Prostate gland (tissue), 2 donors: Measurements from ENCODE around the gene AKR1A1. TPM values are rescaled to one million over a fixed set of nuclear protein-coding genes. Genes with fewer than 3 reads are reported as not detected.
"Not testable (repeated sequence)": the region's sequence is repeated elsewhere in the genome, so short reads cannot be mapped to it uniquely, and the experiment has no call there.

Experiments used
- DNase-seq: peaks from one replicate; pipeline ENCODE4 v3.0.0-alpha.2; 2019; ENCODE audit warnings: low spot score
- H3K27ac ChIP-seq, 2 donors: fragments of 200-600 bp; sonication (generic); 2 replicates each; pipeline ENCODE4 v1.5.1; 2017 to 2019
- H3K27me3 ChIP-seq: fragments of 200-600 bp; sonication (generic); replicated peaks from 2 replicates; pipeline ENCODE4 v1.5.1; 2019; ENCODE audit not compliant: insufficient read depth
- H3K36me3 ChIP-seq, 2 donors: fragments of 200-600 bp; sonication (generic); 1 replicate in 1 of 2; 2 replicates in 1 of 2; pipeline versions ENCODE4 v1.5.1 to v1.8.1; 2017 to 2019
- H3K4me1 ChIP-seq: fragments of 200-600 bp; sonication (generic); replicated peaks from 2 replicates; pipeline ENCODE4 v1.5.1; 2019
- H3K4me3 ChIP-seq, 2 donors: fragments of 200-600 bp; sonication (generic); 2 replicates each; pipeline ENCODE4 v1.5.1; 2017 to 2019
- H3K9me3 ChIP-seq: fragments of 200-600 bp; sonication (generic); 2 replicates; pipeline ENCODE4 v1.5.1; 2017
- CTCF ChIP-seq, 4 experiments: fragments of 200-600 bp in 2 of 4; fragments of 450-650 bp in 2 of 4; sonication (generic) in 2 of 4; IDR thresholded peaks; 1 replicate in 3 of 4; 2 replicates in 1 of 4; pipeline ENCODE4 v1.5.1; 2016 to 2019; ENCODE audit warnings: antibody characterized with exemption in 4 of 4, mild to moderate bottlenecking in 2 of 4, moderate library complexity in 2 of 4
- POLR2A ChIP-seq: fragments of 450-650 bp; IDR thresholded peaks from one replicate; pipeline ENCODE4 v1.6.1; 2016; ENCODE audit warnings: antibody characterized with exemption, mild to moderate bottlenecking
- POLR2AphosphoS5 ChIP-seq: sonication (generic); formaldehyde crosslinking; IDR thresholded peaks from one replicate; pipeline ENCODE4 v1.6.1; 2017; ENCODE audit warnings: antibody characterized with exemption
- WGBS: methylation state at CpG from one replicate; pipeline ENCODE4 v1.1.5; 2018; 5-methylcytosine and 5-hydroxymethylcytosine counted together
- intact Hi-C: fragments of 100-400 bp; cut with DNase I; formaldehyde crosslinking; loops from one replicate; pipeline ENCODE4 v1.14.2; 2022
- total RNA-seq, 2 donors: library from RNA; depleted of rRNA; stranded (reverse); fragments of >200 nt; gene quantifications; one replicate each; pipeline ENCODE4 v1.1.0, GENCODE V29; 2016

The AKR1A1 gene
- total RNA-seq, 2 donors from 2014 or later: 49.7 to 132 TPM

DNA sequence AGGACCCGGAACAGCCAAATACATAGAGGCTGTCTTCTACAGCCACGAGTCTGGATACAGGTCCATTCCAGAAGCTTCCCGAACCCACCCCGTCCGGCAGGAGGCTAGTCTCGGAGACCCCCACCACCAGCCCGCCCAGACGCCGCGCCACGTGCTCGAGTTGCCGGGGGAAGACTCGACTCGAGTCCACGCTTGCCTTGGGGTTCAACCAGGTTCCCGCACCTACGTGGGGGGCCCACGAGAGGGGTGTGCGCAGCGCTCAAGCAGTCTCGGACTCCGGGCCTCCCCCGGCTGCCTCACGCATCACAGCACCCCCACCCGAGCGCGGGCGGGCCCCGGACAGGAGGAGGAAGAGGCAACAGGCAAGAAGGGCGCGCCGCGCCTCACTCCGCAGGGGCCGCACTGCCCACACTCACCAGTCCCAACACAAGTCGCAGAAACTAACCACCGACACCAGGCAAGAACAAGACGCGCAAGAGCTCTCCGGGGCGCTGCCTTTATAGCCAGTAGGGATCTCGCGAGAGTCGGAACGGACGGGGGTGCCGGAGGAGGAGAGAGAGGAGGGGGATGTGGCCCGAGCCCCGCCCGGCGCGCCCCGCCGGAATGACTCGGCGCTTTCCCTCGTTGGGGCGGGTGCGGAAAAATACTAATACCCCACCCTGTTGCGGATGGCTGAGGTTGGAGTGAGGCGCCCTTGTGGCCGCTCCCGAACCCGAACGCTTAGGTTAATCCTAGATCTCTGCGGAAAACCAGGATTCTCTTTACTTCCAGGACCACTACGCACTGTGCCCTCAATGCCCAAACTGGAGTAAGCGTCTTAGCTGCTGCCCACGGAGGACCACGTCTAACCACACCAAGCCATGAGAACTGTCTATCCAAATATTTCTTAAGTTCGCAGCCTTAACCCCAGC lies 29.0 kb upstream of the AKR1A1 start, which contains the start of gene PRDX1:
PRDX1 (minus strand) TSS at position 472 of the 911 bp plus-strand sequence. CDS start 2,841 bp downstream, outside the sequence.
- under 1% methylated on average over 64 of the region's 72 CpGs for WGBS
- TF ChIP-seq CTCF (IDR thresholded peaks at IDR 0.05) (peak in 1 of 4 experiments; percentile 43), POLR2AphosphoS5 (peak; percentile 100), POLR2A (peak; percentile 98)
- peaks cover 0 to 7% of the 10 kb centered on the region in 2 donors for H3K36me3 ChIP-seq
- no peaks in the 10 kb centered on the region for H3K9me3 ChIP-seq
- H3K4me3 ChIP-seq: peak within 1 kb of the TSS; percentile 93 to 95
- H3K27ac ChIP-seq: peak within 1 kb of the TSS; percentile 95 to 97
- no peaks in the 10 kb centered on the region for H3K27me3 ChIP-seq
- DNase-seq: peak; percentile 98
- intact Hi-C loops: loop anchor here (2.0 kb wide), 1 partner anchor 29 kb away; the partner anchor contains the start of gene AKR1A1
- H3K4me1 ChIP-seq: no peaks in the 10 kb centered on the region

DNA sequence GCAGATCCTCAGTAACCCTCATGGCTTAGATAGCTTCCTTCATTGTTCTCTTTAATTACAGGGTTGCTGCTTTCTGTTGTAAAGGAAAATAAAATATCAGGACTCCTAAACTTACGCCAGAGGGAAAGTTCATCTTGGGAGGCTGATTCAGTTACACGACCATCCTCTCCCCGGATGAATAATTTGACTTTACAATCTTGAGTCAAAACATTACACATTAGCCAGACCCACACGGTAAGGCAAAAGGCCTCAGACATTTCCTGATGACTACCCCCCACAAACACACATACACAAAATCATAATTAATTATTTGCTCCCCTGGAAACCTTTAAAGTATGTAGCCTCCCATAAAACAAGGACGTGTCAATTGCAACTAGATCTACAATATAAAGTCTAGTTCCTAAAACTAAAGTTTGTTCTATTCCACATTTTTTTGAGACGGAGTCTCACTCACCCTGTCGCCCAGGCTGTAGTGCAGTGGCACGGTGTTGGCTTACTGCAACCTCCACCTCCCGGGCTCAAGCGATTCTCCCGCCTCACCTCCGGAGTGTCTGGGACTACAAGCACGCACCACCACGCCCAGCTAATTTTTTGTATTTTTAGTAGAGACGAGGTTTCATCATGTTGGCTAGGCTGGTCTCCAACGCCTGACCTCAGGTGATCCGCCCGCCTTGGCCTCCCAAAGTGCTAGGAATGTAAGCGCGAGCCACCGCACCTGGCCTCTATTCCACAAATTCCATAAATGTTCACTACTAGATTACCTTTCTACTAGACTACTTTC lies 28.1 kb upstream of the AKR1A1 start:
- DNase-seq: no peak
- peak overlapping the region; percentile 93 to 95 for H3K4me3 ChIP-seq
- H3K4me1 ChIP-seq: no peaks in the 10 kb centered on the region
- no peaks in the 10 kb centered on the region for H3K27me3 ChIP-seq
- 70% methylated on average over 21 of the region's 21 CpGs for WGBS
- intact Hi-C loops: no loop called here
- peak overlapping the region; percentile 95 to 97 for H3K27ac ChIP-seq
- H3K9me3 ChIP-seq: no peaks in the 10 kb centered on the region
- H3K36me3 ChIP-seq: no peaks in the 10 kb centered on the region
- TF ChIP-seq POLR2A (no peak), CTCF (IDR thresholded peaks at IDR 0.05) (no peak), POLR2AphosphoS5 (no peak)

- H3K9me3 ChIP-seq, H3K36me3 ChIP-seq, H3K4me1 ChIP-seq, DNase-seq, H3K27ac ChIP-seq, H3K4me3 ChIP-seq, H3K27me3 ChIP-seq, intact Hi-C loops: not testable (repeated sequence)
- WGBS: 65% methylated on average over 2 of the region's 2 CpGs
These were observed 27.1 kb upstream of the AKR1A1 start for GRCh38 chr1:45523516-45523915.

- H3K36me3 ChIP-seq, H3K4me1 ChIP-seq, H3K27ac ChIP-seq, H3K4me3 ChIP-seq, H3K9me3 ChIP-seq, DNase-seq, intact Hi-C loops, H3K27me3 ChIP-seq: not testable (repeated sequence)
- 90% methylated on average over 10 of the region's 10 CpGs for WGBS
These were observed 26.7 kb upstream of the AKR1A1 start for GRCh38 chr1:45523975-45524374.

DNA sequence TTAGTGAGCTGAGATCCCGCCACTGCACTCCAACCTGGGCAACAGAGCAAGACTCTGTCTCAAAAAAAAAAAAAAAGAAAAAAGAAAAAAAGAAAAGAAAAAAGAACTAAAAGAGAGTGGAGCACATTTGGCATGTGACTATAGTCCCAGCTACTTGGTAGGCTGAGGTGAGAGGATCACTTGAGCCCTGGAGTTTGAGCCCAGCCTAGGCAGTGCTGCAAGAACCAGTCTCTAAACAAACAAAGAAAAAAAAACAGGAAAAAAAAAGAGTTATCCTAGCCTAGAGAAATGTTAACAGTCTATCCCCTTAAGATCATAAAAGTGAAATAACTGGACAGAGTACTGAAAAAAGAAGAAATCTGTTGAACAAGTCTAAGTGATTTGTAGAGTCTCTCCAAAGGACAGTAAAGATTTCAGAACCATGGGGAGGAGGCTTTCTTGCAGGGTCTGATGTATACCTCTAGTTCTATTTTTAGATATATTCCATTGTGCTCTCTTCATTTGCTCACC lies 24.4 kb upstream of the AKR1A1 start:
- no peaks in the 10 kb centered on the region for H3K27me3 ChIP-seq
- intact Hi-C loops: no loop called here
- H3K9me3 ChIP-seq: no peaks in the 10 kb centered on the region
- H3K27ac ChIP-seq: no peak overlapping the region
- WGBS: 100% methylated on average over 1 of the region's 1 CpG
- no peak for DNase-seq
- H3K4me1 ChIP-seq: no peaks in the 10 kb centered on the region
- no peaks in the 10 kb centered on the region for H3K36me3 ChIP-seq
- TF ChIP-seq POLR2AphosphoS5: no peak
- no peak for TF ChIP-seq POLR2A
- TF ChIP-seq CTCF (IDR thresholded peaks at IDR 0.05): no peak
- H3K4me3 ChIP-seq: no peak overlapping the region
